ENCODE results near the gene CNPY3.

The CNPY3 gene

GRCh38 chr6:42961020-42961470 is 31.8 kb downstream of the CNPY3 start:
- no peak for DNase-seq

DNA sequence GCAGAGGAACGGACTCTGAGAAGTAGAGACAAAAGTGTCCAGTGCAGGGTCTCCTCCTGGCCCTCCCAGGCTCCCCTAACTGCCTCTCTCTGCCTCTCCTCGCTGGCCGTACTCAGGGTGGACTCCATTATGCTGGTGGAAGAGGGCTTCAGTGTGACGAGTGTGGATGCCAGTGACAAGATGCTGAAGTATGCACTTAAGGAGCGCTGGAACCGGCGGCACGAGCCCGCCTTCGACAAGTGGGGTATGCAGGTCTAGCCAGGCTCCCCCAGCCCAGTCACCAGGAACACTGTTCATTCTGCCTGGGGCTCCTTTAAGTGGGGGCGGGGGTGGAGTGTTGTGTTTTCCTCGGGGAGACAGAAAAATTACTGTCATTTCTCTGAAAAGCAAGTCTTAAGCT is 32.8 kb downstream of the CNPY3 start:
- no peak for DNase-seq

DNA sequence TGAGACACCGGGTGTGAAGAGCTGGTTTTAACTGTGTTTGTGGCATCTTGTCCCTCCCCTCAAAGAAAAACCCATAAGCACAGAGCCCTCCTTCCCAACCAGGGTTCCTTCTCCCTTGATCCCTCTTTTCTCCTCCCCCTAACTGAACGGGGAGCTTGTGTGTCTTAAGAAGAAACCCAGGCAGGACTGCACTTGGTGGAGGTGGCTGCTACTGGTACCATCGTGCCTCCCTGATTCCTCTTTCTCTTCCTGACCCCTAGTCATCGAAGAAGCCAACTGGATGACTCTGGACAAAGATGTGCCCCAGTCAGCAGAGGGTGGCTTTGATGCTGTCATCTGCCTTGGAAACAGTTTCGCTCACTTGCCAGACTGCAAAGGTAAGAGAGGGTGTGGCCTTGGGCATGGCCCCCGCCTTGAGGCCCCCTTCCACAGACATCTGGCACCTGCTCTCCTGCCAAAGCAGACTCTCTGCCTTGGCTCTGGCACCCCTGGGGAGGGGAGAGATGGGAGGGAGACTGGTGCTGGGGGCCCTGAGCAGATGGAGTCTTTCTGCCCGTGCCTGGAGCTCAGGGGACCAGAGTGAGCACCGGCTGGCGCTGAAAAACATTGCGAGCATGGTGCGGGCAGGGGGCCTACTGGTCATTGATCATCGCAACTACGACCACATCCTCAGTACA is 33.4 kb downstream of the CNPY3 start:
- DNase-seq: no peak

DNA sequence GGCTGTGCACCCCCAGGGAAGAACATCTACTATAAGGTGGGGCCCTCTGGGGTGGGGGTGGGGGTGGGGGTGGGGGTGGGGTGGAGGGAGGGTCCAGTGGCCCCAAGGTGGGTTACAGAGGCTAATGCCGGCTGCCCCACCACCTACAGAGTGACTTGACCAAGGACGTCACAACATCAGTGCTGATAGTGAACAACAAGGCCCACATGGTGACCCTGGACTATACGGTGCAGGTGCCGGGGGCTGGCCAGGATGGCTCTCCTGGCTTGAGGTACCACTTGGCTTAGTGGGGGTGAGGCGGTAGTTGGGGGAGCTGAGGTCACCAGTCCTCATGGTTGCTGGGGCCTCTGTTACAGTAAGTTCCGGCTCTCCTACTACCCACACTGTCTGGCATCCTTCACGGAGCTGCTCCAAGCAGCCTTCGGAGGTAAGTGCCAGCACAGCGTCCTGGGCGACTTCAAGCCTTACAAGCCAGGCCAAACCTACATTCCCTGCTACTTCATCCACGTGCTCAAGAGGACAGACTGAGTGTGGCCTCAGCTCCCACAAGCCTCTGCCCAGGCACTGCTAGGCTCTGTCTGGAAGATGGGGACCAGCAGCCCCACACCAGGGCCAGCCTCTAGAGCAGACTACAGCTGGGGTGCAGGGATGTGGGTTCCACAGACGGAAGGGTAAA is 34.0 kb downstream of the CNPY3 start:
- DNase-seq: no peak

DNA sequence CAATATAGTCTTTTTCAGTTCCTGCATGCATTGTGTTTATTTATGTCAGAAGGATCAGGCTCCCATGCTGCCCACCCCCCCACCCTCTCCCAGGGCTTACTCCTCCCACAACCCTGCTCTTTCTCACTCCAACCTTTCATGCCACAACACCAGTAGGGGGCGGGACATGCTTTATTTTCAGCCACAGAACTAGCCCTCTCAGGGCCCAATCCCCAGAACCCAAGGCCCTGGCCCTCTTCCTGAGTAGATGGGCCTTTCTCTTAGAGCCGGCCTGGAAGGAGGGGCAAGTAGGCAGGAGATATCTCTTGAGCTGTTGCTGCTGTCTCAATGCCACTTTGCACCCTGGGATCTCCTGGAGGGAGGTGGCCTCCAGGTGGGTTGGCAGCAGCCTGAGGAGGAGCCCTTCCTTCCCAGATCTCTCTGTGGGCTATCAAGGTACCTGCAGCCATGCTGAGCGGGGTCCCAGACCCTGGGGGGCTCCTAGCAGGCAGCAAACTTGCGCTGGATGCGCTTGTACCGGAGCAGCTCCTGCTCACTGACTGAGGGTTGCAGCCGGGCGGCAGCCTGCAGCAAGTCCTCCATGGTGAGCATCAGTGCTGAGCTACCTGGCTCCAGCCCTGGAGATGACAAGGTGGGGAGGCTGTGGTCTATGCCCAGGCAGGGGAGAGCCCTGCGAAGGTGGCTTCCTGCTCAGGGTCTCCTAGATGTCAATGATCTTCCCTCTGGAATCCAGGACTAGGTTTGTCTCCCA is 34.8 kb downstream of the CNPY3 start:
- peak; percentile 21 for DNase-seq

DNA sequence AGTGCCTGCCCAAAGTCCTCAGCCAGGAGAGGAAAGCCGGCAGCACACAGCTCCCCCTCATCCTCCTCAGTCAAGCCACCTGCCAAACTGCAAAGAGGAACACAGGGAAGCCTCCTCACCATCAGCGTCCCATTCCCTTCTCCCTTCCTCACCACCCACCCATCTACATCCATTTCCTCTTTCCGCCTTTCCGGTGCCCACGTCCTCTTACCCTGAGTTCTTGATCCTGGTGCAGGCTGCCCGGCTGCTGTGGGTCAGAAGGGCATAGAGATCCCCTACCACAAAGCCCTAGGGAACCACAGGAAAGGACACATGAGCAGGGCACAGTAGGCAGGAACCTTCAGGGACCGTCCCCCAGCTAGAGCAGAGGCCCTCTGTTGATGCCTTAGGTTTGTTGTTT is 37.3 kb downstream of the CNPY3 start:
- DNase-seq: no peak

DNA sequence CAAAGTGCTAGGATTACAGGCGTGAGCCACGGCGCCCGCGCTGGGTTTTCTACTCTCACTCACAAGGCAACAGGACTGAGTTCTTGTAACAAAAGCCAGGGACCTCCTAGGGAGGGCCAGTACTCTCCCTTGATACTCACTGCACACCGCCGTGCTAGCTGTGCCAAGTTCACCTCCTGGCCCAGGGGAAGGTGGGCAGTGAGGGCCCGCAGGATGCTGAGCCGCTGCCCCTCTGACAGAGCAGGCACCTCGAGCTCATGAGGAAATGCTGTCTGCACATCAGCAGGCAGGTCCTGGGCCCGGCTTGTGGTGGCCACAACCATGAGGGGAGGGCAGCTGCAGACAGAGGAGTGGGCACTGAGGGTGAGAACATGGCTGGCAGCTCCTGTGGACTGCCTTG is 37.9 kb downstream of the CNPY3 start:
- no peak for DNase-seq

GRCh38 chr6:42968126-42968701 is 38.9 kb downstream of the CNPY3 start:
- DNase-seq: no peak

- DNase-seq: no peak
These were observed 39.5 kb downstream of the CNPY3 start for GRCh38 chr6:42968783-42969182.

DNA sequence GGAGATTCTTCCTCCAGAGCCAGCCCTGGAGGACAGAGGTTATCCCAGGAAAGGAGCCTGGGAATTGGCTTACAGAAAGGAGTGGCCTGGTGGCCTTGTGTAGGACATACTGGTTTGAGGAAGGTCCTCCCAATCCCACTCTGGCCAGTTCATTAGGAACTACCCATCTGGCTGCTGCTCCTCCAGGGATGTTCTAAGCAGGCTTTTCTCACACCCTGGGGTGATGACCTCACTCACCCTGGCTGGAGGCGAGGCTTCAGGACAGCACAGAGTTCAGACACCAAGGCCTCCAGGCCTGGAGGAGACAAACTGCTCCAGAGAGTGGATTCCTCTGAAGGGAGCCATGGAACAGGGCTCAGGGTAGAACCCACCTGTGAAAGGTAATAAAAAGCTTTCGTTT is 40.2 kb downstream of the CNPY3 start:
- no peak for DNase-seq

- DNase-seq: no peak
These were observed 40.7 kb downstream of the CNPY3 start for GRCh38 chr6:42969934-42970333.

DNA sequence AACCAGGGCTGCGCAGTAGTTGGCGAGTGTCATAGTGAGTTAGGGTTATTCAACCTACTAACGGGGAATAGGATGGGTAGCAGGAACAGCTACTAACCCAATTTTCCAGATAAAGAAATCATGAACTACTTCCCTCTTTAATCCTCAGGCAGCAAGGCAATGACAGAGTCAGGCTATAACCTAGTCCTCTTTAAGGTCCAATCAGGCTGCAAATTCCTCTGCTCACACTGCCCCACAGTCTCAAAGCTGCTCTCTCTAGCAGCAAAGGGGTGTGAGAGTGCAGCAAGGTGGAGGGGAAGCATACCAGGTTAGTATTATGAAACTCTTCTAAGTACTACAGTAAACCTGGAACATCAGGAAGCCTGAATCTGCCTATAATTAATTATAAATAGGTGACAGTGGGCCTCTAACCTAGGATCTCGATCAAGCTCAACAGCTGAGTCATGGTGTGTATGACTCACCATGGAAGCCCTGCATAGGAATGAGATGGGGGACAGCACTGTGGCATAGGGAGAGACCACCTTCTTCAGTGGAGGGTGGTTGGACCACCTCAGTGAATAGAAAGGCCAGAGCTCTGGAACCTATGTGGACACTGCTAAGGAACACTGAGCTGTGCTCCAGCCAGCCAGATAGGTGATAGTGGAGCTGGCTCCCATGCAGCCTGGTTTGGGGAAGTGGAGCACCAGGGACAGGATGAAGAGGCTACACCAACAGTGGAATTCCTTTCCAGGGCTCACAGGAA is 41.8 kb downstream of the CNPY3 start:
- DNase-seq: no peak

DNA sequence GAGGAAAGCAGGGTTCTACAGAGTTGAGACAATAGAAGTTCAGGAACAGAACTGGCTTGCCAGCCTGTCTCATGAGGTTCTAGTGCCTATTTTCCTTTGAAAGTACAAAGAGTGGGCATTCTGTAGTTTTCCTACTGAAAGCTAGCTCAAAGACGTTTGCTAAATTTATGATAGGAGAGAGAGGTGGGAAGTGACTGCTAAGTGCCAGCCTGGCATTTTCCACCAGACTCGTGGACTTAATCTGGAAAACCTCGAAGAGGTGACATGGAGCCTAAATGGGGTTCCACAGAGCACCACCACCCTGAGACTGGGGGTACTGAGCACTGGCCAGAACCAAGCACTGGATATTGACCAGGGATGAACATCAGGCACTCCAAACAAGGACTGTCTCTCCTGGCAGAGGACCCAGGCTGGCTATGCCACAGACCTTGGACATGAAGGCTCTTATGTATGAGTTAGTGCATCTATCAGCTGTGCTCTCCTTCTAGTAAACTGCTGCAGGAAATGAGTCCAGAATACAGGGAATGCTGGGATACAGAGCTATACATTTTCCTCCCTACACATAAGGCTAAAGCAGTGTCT is 42.6 kb downstream of the CNPY3 start:
- DNase-seq: no peak

GRCh38 chr6:42973926-42974325 is 44.6 kb downstream of the CNPY3 start:
- no peak for DNase-seq

- no peak for DNase-seq
These were observed 45.7 kb downstream of the CNPY3 start for GRCh38 chr6:42974919-42975505.

DNA sequence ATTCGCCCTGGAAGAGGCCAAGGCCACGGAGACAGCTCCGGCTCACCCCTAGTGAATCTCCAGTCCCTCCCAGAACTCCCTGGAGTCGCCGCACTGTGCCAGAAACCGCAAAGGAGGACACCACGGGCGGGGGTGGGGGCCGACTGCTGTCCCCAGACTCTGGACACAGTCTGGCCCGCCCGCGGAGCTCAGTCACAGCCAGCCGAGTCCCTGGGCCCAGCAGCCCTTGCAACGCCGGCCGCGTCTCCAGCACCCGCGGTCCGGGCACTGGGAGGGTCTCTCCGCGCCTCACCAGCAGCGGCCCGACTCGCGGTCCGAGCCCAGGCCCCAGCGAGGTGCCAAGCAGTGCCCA is 49.2 kb downstream of the CNPY3 start:
- peak; percentile 15 for DNase-seq

- peak; percentile 90 for DNase-seq
These were observed 49.7 kb downstream of the CNPY3 start, which contains the start of gene PEX6 for GRCh38 chr6:42978839-42979522. PEX6 (minus strand) TSS chr6:42979181; CDS start chr6:42979150, 31 bp downstream.

- no peak for DNase-seq
These were observed 50.4 kb downstream of the CNPY3 start for GRCh38 chr6:42979523-42980177.

- no peak for DNase-seq
These were observed 52.6 kb downstream of the CNPY3 start for GRCh38 chr6:42981836-42982235.

DNA sequence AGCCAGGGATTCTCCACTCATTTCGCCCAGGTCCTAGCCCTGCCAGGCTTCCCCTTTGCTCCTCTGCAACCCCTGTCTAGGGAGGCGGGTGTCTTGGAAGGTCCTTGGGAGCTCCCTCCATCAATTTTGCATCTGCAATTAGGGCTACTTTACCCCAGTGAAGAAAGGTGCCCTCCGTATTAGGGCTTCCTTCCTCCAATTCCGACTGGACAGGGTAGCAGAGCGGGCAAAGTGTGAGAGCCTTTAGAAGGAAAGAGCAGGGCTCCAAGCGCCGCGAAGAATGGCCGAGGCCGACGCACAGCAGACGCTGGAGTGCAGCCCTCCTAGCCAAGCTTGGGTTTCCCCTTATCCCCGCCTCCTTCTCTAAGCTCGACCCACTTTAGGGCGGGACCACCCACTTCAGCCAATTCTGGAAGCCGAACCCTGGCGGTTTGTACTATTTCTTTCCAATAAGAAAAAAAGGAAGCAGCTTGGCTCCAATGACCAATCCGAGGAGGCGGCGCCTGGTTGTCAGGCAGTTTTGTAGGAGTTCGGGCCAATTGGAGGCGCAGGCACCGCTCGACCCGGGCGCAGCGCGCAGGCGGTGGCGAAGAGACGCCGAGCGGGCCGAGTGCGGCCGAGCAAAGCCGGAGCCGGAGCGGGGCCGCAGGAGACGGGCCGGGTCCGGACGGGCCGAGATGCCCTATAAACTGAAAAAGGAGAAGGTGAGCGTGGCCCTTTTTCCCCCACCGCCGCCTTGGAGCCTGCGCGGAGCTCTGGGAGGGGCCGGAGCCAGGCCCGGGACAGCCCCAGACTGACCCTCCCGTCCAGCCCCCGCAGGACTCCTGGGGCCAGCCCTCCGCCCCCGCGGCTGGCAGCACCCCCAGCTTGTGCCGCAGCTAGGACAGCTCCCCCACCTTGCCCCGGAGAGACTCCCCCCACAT is 55.0 kb downstream of the CNPY3 start, which contains the start of gene PPP2R5D:
Gene PPP2R5D, plus strand, starts transcription at position 570 of the 923 bp plus-strand sequence. Its CDS starts 108 bp downstream, at position 678.
- peak; percentile 98 for DNase-seq
